HG02588 (cell line): ENCODE data around the gene MON1B.
"Not testable (repeated sequence)": the region's sequence is repeated elsewhere in the genome, so short reads cannot be mapped to it uniquely, and the experiment has no call there.

Experiments
- ATAC-seq: cut with Tn5 transposase; IDR thresholded peaks from one replicate; pipeline ENCODE4 v1.9.1; 2021; ENCODE audit warnings: mild to moderate bottlenecking, moderate library complexity; ENCODE audit not compliant: unreplicated experiment

Gene MON1B

GRCh38 chr16:77190478-77191258 is at the start of gene MON1B:
MON1B (plus strand) TSS chr16:77191190; CDS start chr16:77191486, 296 bp downstream.
- ATAC-seq, result peak; percentile 97

DNA sequence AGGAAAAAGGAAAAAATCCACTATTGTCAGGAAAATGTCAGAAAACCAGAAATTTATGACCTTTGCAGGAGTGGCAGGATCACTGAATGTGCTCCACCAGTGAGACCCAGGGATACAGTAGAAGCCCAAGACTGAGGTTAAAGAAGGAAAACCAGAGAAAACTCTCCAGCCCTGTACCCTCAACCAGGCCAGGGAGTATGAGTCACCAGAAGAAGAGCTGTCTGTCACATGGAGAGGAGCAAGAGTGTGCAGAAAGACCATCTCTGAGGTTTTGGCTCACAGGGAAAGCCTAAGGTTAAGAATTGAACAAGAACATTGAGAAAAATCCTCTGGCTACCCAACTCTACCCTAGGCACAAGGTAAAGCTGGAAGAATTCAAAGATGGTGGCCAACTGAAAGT is 47.6 kb upstream of the MON1B start:
- ATAC-seq, result no peak

- no peak for ATAC-seq
Measured at GRCh38 chr16:77148121-77148520, 42.9 kb upstream of the MON1B start.

DNA sequence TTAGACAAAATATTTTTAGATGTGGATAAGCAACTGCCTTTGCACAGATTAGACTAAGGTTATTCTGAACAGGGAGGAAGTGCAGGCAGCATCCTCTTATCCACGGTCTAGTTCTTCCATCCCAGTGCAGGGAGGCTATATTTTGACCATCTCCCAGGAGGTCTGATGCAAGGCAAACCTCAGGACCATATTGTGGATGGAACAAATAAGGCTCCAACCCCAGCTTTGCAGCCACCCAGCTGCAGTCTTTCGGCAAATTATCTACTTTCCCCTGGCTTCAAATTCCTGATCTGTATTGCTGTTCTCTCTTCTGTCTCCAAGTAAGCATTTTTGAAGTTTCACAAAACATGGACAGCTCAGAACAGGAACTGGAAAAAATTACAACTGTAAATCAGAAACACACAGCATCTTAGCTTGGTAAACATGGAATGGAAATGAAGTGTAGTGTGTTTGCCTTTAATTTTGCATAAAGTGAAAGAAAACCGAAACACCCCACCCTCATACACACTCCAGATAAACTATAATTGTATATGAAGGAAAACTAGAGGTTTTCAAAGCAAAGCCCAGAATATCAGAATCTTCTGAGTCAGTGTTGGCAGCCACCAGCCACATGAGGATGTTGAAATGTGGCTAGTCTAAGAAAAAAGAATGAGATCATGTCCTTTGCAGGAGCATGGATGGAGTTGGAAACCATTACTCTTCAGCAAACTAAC is 33.5 kb upstream of the MON1B start:
- no peak for ATAC-seq

GRCh38 chr16:77158293-77158692 is 32.7 kb upstream of the MON1B start:
- ATAC-seq, result no peak

GRCh38 chr16:77165006-77165405 is 26.0 kb upstream of the MON1B start:
- no peak for ATAC-seq

DNA sequence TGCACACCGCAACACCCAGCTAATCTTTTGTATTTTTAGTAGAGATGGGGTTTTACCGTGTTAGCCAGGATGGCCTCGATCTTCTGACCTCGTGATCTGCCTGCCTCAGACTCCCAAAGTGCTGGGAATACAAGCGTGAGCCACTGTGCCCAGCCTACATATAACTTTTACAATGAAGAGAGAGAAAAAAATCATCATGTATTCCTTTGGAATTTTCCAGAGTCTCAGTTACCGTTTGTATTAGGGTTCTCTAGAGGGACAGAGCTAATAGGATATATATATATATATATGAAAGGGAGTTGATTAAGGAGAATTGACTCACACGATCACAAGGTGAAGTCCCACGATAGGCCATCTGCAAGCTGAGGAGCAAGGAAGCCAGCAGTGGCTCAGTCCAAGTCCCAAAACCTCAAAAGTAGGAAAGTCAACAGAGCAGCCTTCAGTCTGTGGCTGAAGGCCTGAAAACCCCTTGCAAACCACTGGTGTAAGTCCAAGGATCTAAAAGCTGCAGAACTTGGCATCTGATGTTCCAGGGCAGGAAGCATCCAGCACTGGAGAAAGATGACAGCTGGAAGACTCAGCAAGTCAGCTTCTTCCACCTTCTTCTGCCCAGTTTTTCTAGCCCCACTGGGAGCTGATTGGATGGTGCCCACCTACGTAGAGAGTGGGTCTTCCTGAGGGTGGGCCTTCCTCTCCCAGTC is 25.3 kb upstream of the MON1B start:
- not testable (repeated sequence) for ATAC-seq

- ATAC-seq, result no peak
Measured at GRCh38 chr16:77166726-77167125, 24.3 kb upstream of the MON1B start.

DNA sequence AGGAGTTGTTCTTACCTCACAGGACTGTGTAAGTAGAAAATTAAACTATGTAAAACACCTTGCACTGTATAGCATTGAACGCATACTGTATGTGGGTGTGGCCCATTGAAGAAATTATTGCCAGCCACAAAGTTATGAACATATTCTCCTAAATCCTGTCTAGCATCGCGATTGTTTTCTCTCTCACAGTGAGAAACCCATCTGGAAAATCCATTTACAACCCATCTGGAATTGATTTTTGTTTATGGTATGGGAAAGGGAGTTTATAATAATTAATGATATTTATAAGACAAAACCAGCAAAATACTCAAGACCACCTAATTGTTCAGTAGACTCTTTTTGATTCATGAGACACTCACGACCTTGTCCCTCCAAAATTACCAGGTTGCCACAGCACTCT is 22.1 kb upstream of the MON1B start:
- no peak for ATAC-seq

GRCh38 chr16:77169650-77170236 is 21.2 kb upstream of the MON1B start:
- no peak for ATAC-seq

DNA sequence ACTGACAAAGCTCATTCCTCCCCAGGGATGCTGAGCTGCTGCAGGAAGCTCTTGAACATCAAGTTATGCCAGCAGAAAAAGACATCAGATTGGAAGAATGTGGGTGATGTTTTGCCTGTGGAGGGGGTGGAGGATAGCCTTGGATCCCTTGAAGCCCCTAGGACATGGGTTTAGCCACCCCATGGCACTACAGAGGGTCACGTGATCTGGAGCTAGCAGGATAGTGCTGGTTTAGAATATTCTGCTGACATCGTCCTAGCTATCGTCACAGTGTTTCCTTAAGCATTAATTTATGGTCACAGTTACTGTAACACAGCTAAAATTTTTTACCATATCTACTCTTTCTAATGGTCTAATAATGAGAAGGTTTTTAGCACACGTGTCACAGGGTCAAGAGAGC is 20.2 kb upstream of the MON1B start:
- ATAC-seq, result no peak

DNA sequence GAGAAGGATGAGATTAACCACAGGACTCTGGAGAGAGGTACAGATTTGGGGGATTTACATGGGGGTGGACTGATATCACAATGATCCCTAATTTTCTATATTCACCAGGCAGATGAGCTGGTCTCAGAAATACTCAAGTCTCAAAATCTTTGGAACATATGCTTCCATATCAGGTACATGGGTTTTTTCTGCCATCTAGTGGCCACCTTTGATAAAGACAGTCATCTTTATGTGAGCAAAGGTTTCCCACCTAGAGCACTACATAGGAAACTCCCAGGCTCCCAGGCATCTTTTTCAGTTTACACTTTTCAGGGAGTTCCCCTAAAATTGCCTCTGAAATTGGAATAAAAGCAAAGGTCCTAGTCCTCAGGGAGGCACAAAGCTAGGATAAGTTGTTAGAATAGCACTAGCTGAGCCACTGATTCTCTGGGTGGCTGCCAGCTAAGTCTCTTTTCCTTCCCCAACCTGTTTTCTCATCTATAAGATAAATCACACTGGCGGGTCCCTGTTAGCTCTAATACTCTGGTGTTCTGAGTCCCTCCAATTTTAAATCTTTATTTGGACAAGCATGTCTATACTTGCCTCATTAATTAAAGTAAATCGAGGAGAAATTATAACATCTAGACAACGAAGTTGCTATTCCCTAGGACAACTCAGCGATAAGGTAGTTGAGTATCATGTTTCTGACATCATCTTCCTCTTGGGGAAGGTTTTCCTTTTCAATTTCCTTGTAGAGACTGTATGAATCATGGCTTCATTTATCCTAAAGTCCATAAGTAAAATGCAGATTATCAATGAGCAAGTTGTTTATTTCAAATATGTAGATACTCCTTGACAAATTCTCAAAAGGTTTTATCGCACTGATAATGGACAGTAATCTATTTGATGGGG is 19.0 kb upstream of the MON1B start:
- ATAC-seq, result peak; percentile 76

DNA sequence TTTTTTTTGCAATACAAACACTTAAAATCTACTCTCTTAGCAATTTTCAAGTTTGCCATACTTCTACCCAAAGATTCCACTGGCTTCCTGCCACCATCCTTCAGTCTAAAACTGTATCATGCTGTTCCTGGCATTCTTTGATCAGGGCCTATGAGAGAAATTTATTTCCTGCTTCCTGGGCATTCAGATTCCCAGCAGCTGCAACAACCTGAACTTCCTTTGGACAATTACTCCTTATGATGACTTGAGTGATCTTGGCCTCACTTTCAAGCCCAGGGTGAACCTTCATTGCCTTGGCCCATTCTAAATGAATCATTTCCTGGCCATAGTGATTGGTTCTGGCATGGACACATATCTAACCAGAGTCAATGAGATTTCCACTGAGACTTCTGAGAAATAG is 18.0 kb upstream of the MON1B start:
- ATAC-seq, result no peak

GRCh38 chr16:77183137-77183536 is 7.9 kb upstream of the MON1B start:
- no peak for ATAC-seq

- not testable (repeated sequence) for ATAC-seq
Measured at GRCh38 chr16:77186298-77186697, 4.7 kb upstream of the MON1B start.

DNA sequence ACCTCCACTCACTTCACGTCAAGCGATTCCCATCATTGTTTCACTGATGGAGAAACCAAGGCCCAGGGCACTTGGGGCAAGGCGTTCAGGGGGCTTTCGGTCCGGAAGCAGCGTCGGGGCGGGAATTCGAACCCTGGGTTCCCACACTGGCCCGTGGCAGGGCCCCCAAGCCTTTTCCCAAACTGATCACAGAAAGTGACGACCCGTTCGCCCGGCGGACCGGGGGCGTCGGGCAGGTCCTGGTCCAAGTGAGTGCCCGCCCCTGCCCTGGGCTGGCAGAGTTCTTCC is 856 bp upstream of the MON1B start:
- ATAC-seq, result no peak

DNA sequence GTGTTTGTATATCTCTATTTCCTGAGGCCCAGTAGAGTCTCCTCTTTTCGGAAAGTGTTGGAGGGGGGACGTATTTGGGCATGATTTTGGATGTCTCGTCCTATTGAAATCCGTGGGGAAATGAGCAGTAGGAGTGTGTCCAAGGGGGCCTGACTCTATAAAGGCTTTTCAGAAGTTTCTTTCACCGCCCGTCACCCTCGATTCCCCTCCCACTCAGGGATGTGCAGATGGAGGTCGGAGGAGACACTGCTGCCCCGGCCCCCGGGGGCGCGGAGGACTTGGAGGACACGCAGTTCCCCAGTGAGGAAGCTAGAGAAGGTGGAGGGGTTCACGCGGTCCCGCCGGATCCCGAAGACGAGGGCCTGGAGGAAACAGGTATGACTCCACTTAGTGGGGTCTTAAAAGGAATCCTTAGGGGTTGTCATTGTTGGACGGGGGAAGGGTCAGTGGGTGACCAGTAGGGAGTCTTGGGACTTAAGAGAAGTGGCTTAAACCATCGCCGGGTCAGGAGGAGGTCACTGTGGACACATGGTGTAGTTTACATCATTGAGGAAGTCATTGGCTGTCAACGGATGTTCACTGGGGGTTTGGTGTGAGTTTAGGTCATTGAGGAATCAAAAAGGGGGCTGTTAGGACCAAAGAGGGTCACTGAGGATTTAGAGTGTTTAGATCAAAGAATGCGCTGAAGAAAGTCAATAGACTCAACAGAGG is 424 bp downstream of the MON1B start:
- no peak for ATAC-seq

GRCh38 chr16:77193377-77193776 is 2.4 kb downstream of the MON1B start:
- no peak for ATAC-seq

- ATAC-seq, result no peak
Measured at GRCh38 chr16:77194295-77195231, 3.6 kb downstream of the MON1B start.
